GM18861 (cell line): ENCODE results near the gene YBX1.

Experiments
- ATAC-seq: cut with Tn5 transposase; IDR thresholded peaks from one replicate; pipeline ENCODE4 v1.9.1; 2021; ENCODE audit not compliant: unreplicated experiment

Gene YBX1

GRCh38 chr1:42734201-42735035 is 52.2 kb downstream of the YBX1 start:
- ATAC-seq = no peak

- ATAC-seq = no peak
Measured at GRCh38 chr1:42735056-42735455, 52.8 kb downstream of the YBX1 start.

DNA sequence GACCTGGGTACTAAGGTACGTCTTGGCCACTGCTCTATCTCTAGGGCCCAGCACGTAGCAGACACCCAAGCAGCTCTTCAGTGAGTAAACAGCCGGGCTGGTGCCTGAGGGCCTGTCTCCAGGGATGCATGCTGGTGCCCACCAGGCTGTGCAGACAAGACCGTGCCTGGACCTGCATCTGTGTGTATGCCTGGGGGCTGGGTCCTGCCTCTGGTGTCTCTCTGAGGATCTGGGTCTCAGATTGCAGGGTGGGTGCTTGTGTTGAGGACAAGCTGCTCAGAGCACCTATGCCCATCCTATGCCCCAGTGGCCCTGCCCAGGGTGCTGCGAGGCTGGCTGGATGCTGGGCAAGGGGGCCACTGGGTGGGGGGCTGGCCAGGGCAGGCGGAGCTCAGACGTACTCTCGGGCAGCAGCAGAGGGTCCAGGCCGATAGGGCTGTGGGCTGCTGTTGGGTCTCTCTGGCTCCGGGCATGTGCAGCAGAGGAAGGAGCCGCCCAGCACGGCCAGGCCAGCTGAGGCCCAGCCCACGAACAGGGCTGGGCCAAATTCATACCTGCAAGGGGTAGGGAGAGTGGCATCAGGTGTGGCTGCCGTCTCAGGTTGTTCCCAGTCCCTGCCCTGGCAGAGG is 53.4 kb downstream of the YBX1 start:
- ATAC-seq = no peak

- ATAC-seq = no peak
Measured at GRCh38 chr1:42736152-42736551, 53.9 kb downstream of the YBX1 start.

DNA sequence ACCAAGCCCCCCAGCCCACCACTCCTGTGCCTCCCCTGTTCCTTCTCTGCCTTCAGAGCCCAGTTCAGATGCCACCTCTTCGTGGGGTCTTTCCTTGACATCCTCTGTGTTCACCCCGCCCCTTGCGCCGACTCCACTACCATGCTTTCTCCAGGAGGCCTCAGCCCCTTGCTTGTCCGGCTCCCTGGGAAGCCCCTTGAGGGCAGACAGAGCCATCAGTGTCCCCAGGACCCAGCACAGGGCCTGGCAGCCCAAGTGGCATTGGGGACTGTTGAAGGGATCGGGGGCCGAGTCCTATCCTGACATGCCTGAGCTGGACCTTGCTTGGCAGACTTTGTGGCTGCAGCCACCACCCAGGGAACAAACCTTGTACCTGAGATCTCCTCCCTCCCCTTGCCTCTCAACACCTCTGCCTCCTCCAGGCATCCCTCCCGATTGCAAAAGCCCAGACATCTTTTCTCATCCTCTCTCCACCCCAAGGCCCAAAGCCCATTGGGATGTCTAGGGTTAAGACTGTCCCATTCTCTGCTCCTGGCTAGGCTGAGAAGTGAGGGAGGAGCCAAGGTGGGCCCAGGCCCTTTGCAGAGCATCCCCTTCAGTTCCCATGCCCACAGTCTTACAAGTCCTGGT is 54.5 kb downstream of the YBX1 start:
- ATAC-seq = no peak

- ATAC-seq = no peak
Measured at GRCh38 chr1:42737257-42737656, 55.0 kb downstream of the YBX1 start.

- ATAC-seq = no peak
Measured at GRCh38 chr1:42737986-42738677, 55.9 kb downstream of the YBX1 start.

GRCh38 chr1:42738678-42739226 is 56.5 kb downstream of the YBX1 start:
- no peak for ATAC-seq

DNA sequence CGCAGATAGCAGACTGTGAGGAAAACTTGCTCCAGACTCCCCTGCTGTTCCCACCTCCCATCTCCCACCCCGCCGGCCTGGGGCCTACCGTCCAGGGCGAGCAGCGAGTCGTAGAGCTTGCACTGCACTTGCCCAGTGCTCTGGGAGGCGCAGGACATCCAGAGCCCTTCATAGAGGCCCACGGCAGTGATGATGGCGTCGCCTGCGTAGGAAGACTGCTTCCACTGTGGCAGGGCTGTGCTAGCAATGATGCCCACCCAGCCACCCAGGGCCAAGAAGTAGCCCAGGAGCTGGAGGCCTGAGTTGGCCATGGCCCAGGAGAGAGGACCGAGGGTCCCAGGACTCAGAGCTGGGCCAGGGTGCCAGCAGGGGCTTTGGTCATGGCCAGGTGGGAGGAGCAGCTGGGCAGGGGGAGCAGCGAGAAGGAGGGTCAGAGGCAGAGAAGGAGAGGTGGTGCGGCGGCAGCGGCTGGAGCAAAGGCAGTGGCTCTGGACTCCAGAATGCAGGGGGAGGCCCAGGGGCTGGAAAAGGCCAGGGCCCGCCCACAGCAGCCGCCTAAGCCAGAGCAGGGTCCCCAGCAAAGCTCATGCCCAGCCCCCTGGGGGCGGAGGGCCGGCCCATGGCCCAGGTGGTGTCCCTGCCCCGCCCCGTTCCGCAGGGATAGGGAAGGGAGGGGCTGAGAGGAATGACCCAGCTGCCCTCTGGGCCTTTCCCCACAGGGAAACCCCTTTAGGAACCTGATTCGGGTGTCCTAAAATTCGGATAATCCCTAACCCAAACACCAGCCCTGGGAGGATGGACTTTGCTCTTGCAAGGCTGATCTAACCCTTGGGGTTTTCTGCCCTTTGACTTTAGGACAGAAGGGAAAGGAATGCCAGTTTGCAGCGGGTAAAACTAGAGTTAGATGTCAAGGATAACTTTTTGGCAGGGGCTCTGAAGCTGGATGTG is 57.8 kb downstream of the YBX1 start, which contains the start of gene CLDN19:
Gene CLDN19, minus strand, starts transcription at position 484 of the 948 bp plus-strand sequence. Its CDS starts 173 bp downstream, at position 311.
- no peak for ATAC-seq

DNA sequence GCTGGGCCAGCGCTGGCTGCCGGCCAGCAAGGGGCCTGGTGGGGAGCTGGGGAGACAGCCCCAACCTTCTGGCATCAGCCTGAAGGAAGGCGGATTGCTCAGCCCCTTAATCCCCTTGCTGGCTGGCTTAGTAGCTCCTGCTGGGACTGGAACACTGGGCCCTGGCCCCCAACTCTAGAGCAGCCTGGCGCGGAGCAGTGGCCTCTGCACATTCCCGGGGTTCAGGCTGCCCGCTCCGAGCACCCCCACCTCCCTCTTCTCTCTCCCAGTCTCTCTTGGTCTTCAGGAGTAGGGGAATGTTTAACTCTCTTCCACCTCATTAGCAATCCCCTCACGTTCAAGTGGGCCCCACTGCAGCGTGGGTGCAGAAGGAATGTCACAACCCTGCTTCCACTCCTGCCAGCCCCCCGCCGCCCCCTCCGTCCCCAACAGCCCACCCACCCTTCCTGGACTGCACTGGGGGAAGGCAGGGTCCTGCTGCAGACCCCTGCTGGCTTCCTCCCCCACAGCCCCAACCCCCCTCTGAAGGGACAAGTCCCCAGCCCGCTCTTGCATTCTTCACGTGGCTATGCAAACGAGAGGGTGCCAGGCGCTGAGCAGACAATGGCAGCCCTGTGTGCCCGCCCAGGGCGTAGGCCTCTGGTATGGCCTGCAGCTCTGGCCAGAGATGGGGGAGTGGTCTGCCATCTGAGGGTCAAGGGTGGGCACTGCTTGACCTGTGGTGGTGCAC is 58.8 kb downstream of the YBX1 start:
- no peak for ATAC-seq

GRCh38 chr1:42741706-42742105 is 59.5 kb downstream of the YBX1 start:
- no peak for ATAC-seq

DNA sequence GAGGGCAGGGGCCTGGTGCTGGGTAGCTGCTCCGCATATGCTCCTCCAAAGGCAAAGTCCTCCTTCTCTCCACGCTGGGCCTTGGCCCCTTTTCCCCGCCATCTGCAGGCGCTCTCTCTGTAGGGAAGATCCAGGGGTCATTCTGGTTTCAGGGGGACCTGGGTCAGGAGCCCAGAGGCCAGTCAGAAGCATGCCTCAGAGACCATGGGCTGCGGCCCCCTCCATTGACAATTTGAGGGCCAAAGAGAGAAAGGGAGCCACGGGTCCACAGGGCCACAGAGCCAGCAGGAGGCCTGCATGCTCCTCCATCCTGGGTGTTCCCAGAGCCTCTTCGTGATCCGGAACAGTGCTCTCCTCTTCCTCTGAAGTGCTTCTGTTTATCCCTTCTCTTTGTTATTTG is 59.9 kb downstream of the YBX1 start:
- no peak for ATAC-seq

- no peak for ATAC-seq
Measured at GRCh38 chr1:42742617-42743316, 60.5 kb downstream of the YBX1 start.

DNA sequence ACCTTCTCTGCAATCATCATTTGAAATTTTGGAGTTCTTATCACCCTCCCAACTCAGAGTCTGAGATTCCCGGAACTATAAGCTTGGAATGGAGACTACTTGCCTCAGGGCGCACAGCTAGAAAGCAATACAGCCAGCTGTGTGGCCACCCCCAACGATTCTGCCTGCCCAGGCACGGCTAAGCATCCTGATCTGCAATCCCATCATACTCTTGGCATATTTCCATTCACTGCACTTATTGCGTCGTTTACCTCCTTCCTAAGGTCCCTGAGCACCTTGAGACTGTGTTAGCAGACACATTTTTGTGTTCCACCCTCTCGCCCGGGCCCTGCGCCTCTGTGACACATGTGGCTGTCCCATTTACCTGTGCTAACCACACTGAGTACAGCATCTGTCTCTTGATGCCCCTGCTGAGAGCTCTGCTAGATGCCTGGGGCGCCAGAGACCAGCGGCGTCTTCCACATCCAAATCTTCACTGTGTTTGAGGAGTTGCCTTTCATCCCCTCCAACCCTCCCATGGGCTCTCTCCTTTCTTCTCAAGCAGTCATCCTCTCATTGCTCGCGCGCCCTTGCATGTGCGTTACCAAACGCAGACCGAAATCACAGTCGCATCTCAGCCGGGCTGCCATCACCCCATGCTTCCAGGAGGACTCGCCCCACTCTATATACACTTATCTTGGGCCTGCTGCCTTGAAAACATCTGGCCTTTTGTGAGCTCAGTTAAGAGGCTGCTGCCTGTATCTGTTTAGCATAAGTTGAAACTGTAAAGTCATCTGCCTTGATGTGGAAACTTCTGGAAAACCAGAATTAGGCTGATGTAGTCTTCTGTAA is 61.3 kb downstream of the YBX1 start:
- no peak for ATAC-seq

DNA sequence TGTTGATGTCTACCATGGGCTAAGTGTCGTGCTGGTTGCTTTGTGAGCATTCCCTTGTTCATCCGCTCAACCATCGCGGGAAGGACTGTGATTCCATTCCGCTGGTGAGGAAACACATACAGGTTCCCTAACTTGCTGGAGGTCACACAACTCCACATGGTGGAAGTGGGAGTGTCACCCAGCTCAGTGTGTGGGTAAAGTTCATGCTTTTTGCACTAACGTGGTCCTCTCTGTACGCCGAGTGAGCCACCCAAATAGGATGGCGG is 61.9 kb downstream of the YBX1 start:
- no peak for ATAC-seq

GRCh38 chr1:42745851-42746250 is 63.6 kb downstream of the YBX1 start:
- no peak for ATAC-seq

DNA sequence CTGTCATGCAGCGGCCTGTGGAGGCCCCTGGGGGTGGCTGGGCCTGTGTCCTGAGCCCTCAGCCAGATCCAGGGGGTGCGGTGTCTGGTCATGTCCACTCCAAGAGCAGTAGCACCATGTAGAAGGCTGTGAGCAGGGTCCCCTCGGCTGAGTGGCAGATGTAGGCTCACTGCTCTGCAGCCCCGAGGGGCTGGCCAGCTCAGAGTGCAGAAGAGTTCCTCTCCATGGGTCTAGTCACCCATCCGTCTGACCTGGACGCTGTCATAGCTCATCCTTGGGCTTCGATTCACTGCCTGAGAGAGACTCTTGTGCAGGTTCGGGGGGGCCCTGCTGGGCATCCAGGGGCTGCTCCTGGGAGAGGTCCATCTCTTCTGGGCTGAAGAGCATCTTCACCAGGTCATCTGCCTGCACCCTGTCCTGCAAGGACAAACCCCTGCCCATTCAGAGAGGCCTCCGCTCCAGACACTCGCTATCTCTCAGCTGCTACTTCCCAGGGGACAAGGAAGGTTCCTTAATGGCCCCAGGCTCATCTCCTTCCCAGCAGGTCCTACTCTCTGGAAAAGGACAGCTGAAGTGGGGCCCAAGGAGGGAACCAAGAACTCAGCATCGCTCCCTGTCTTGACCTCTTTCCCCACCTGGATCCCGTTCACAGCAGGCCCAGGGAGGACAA is 64.4 kb downstream of the YBX1 start:
- no peak for ATAC-seq

- ATAC-seq = no peak
Measured at GRCh38 chr1:42747125-42747524, 64.9 kb downstream of the YBX1 start.
